Ascending aorta (tissue), 2 donors: Measurements from ENCODE around the gene SEC24B. TPM values are rescaled to one million over a fixed set of nuclear protein-coding genes. Genes with fewer than 3 reads are reported as not detected.
"Not testable (repeated sequence)": the region's sequence is repeated elsewhere in the genome, so short reads cannot be mapped to it uniquely, and the experiment has no call there.

Experiments used
- DNase-seq, 2 donors: peaks; one replicate each; pipeline ENCODE4 v3.0.0-alpha.2; 2019; ENCODE audit warnings: low spot score in 2 of 2
- H3K27ac ChIP-seq, 2 donors: fragments of 200-600 bp; sonication (generic); one replicate each; pipeline ENCODE4 v1.5.1; 2016 to 2017; ENCODE audit warnings: mild to moderate bottlenecking in 1 of 2
- H3K27me3 ChIP-seq: fragments of 200-600 bp; sonication (generic); one replicate; pipeline ENCODE4 v1.5.1; 2017
- H3K36me3 ChIP-seq, 2 donors: fragments of 200-600 bp; sonication (generic); one replicate each; pipeline ENCODE4 v1.5.1; 2016
- H3K4me1 ChIP-seq, 2 donors: fragments of 200-600 bp; sonication (generic); one replicate each; pipeline ENCODE4 v1.5.1; 2016 to 2017; ENCODE audit warnings: mild to moderate bottlenecking in 1 of 2
- H3K4me3 ChIP-seq, 2 donors: fragments of 200-600 bp; sonication (generic); one replicate each; pipeline ENCODE4 v1.5.1; 2016 to 2017; ENCODE audit warnings: mild to moderate bottlenecking in 1 of 2
- H3K9me3 ChIP-seq, 2 donors: fragments of 200-600 bp; sonication (generic); one replicate each; pipeline ENCODE4 v1.5.1; 2016
- CTCF ChIP-seq, 3 experiments: fragments of 200-600 bp in 2 of 3; fragments of 450-650 bp in 1 of 3; sonication (generic) in 2 of 3; IDR thresholded peaks; one replicate each; pipeline ENCODE4 v1.5.1; 2016 to 2019; ENCODE audit warnings: antibody characterized with exemption in 3 of 3, mild to moderate bottlenecking in 1 of 3, moderate library complexity in 1 of 3
- intact Hi-C: fragments of 100-400 bp; cut with DNase I; formaldehyde crosslinking; loops from one replicate; pipeline ENCODE4 v1.15.1; 2023
- total RNA-seq: library from RNA; depleted of rRNA; stranded (reverse); fragments of >200 nt; gene quantifications from one replicate; pipeline ENCODE4 v1.1.0, GENCODE V29; 2016

SEC24B gene
- total RNA-seq, 1 donor from 2014 or later: 20.1 TPM

GRCh38 chr4:109510687-109511086 is 77.1 kb downstream of the SEC24B start:
- H3K4me1 ChIP-seq: no peaks in the 10 kb centered on the region
- H3K4me3 ChIP-seq: no peak overlapping the region
- no peak overlapping the region for H3K27ac ChIP-seq
- intact Hi-C loops: no loop called here
- DNase-seq: no peak
- peaks cover 36 to 69% of the 10 kb centered on the region in 2 donors for H3K36me3 ChIP-seq
- no peaks in the 10 kb centered on the region for H3K9me3 ChIP-seq
- H3K27me3 ChIP-seq: no peaks in the 10 kb centered on the region
- TF ChIP-seq CTCF (IDR thresholded peaks at IDR 0.05): no peak

- no peaks in the 10 kb centered on the region for H3K9me3 ChIP-seq
- no peaks in the 10 kb centered on the region for H3K4me1 ChIP-seq
- DNase-seq: no peak
- peaks cover 40 to 76% of the 10 kb centered on the region in 2 donors for H3K36me3 ChIP-seq
- no peaks in the 10 kb centered on the region for H3K27me3 ChIP-seq
- H3K27ac ChIP-seq: no peak overlapping the region
- intact Hi-C loops: no loop called here
- TF ChIP-seq CTCF (IDR thresholded peaks at IDR 0.05): no peak
- H3K4me3 ChIP-seq: no peak overlapping the region
Measured at GRCh38 chr4:109511414-109511813, 77.8 kb downstream of the SEC24B start.

- H3K36me3 ChIP-seq: peaks cover 40 to 77% of the 10 kb centered on the region in 2 donors
- H3K4me3 ChIP-seq, DNase-seq, H3K4me1 ChIP-seq, H3K27me3 ChIP-seq, H3K9me3 ChIP-seq, H3K27ac ChIP-seq, intact Hi-C loops: not testable (repeated sequence)
Measured at GRCh38 chr4:109513368-109513767, 79.8 kb downstream of the SEC24B start.

GRCh38 chr4:109532182-109532581 is 98.6 kb downstream of the SEC24B start:
- TF ChIP-seq CTCF (IDR thresholded peaks at IDR 0.05): no peak
- intact Hi-C loops: no loop called here
- no peak overlapping the region for H3K4me3 ChIP-seq
- no peaks in the 10 kb centered on the region for H3K9me3 ChIP-seq
- DNase-seq: no peak
- H3K27ac ChIP-seq: no peak overlapping the region
- H3K36me3 ChIP-seq: peaks cover 61 to 86% of the 10 kb centered on the region in 2 donors
- H3K27me3 ChIP-seq: no peaks in the 10 kb centered on the region
- H3K4me1 ChIP-seq: no peaks in the 10 kb centered on the region

- intact Hi-C loops: no loop called here
- Histone ChIP-seq H3K9me3 (no peaks in the 10 kb centered on the region), H3K4me3 (no peak overlapping the region), H3K36me3 (peaks cover 11 to 36% of the 10 kb centered on the region in 2 donors), H3K4me1 (no peaks in the 10 kb centered on the region), H3K27me3 (no peaks in the 10 kb centered on the region), H3K27ac (no peak overlapping the region)
- DNase-seq: no peak
- TF ChIP-seq CTCF (IDR thresholded peaks at IDR 0.05): no peak
Measured at GRCh38 chr4:109545401-109545800, 111.8 kb downstream of the SEC24B start.

GRCh38 chr4:109547394-109547793 is 113.8 kb downstream of the SEC24B start:
- no peak for DNase-seq
- intact Hi-C loops: no loop called here
- Histone ChIP-seq H3K4me3 (no peak overlapping the region), H3K27ac (no peak overlapping the region), H3K4me1 (no peaks in the 10 kb centered on the region), H3K36me3 (peaks cover 2 to 33% of the 10 kb centered on the region in 2 donors), H3K9me3 (no peaks in the 10 kb centered on the region), H3K27me3 (no peaks in the 10 kb centered on the region)
- TF ChIP-seq CTCF (IDR thresholded peaks at IDR 0.05): no peak
